Measurements from ENCODE around the gene NETO2.

The NETO2 gene

DNA sequence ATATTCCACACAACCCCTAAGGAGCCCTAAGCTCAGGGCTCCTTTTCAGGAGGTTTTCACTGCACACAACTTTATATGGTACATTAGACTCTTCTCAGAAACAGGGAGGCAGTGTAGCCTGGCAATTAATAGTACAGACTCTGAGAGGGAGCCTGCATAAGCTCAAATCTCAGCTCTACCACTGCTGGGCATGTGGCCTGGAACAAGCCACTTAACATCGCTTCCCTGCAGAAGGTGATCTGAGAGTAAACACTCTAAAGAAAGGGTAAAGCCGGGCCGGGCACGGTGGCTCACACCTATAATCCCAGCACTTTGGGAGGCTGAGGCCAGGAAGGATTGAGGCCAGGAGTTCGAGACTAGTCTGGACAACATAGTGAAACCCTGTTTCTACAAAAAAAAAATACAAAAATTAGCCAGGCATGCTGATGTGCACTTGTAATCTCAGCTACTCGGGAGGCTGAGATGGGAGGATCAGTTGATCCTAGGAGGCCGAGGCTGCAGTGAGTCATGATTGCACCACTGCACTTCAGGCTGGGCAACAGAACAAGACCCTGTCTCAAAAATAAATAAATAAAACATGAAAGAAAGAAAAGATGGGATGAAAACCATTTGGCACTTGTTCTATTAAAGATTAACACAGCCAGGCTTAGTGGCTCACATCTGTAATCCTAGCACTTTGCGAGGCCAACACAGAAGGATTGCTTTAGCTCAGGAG lies 99.6 kb downstream of the NETO2 start:
- no peak for DNase-seq

DNA sequence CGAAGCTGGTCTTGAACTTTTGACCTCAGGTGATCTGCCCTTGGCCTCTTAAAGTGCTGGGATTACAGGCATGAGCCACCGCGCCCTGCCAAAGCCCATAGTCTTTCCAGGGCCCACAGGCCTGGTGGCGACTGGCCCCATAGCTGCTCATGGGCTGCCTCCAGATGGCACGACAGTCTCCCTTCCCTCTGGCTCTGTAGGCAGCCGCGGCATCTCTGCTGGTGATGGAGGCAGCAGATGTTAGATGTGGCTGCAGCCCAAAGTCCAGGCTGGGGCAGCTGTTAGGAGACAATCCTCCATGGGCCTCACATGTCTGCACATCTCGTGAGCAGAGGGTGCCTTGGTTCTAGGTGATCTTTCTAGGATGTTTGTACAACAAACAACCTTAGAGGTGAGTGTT lies 100.5 kb downstream of the NETO2 start:
- no peak for DNase-seq

DNA sequence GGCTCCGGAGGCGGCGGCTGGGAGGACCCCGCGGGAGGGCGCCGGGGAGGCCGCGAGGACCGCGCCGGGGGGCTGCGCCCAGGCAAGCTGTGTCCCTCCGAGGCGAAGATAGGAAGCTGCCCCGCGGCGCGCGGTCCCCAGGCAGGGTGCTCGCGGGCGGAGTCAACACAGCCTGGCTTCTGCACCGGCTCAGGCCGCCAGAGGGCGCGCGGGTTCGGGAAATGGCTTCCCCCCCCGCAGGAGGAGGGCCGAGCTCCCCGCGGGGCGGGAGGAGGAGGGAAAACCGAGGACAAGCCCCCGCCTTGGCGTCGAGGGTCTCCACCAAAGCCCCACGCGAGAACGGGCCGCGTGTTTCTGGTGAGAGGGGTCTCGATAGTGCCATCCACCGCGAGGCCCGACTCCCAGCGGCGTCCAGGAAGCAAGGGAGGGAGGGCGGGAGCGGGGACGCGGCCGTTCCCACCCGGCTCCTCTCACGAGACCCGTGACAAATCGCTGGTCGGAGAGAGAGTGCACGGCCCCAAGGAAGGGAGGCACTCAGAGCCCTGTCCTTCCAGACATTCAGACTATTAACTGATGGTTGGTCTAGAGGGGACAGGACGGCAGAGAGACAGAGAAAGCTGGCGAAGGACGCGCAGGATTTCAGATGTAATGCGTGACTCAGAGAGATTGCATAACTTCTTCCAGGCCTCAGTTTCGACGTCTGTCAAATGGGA lies 105.8 kb downstream of the NETO2 start:
- peak; percentile 74 for DNase-seq

DNA sequence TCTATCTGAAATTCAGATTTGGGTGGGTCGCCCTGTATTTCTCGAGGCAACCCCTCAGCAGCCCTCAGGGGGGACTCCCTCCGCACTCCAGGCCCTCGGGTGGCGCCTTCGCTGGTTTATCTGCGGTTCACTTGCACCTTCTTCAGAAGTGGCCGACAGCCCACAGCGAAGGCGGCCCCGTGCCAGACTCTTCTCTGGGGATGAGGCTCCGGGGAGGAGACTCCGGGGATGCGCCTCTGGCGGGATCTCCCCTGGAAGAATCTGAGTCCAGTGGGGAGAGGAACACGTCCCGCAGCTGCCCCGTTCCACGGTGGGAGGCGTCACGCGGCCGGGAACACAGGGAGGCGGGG lies 106.4 kb downstream of the NETO2 start:
- peak; percentile 24 for DNase-seq

- no peak for DNase-seq
These were observed 107.5 kb downstream of the NETO2 start for GRCh38 chr16:47036201-47036600.

DNA sequence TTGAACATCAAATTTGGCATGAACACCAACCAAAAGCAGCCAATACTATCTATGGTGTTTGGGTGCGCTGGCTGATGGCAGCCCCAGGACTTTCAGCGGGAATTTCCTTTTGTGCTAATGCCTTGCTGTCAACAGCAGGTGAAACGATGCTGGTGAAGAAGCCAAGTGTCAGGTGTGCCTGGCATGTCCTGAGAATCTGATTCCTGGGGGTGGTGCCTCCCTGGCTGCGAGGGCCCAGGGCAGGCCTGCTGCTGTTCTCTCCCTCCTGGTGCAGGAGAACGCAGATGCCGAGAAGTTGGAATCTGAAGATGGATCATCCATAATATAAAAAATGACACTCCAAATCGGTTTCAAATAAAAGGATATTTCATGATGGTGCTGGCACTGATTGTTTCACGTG lies 108.3 kb downstream of the NETO2 start:
- no peak for DNase-seq

GRCh38 chr16:47034455-47034854 lies 109.3 kb downstream of the NETO2 start:
- no peak for DNase-seq

DNA sequence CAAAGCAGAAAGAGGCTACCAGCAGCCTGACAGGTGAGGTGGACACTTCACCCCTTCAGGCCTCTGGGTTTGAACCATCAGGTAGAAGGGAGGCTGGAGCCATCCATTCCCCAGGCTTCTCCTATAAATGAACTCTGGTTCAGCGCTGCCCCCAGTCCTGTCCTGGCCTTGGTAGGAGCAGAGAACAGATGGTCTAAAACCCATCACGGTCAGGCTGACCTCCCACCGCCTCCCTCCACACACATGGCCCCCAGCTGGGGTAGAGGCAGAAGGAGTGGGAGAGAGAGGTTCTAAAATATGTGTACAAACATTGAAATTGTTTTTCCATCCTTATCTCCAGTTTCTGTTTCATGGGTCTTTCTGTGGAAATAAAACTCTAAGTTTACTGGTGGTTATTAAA lies 110.6 kb downstream of the NETO2 start:
- no peak for DNase-seq

DNA sequence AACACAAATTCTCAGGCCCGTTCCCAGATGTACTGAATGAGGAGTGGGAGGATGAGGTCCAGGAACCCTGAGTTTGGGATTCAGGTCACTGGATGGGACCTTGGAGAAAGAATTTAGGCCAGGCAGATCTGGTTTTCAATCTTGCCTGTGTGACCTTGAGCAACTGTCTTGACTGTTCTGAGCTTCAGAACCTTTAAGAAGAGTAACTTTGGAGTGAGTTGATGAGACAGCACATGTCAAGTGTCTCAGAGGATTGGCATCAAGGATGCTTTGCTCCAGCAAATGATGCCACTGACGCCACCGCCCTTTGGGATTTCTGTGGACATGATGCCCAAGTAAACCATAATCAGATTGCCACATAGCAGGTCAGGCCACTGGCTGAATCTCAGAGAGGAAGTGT lies 114.0 kb downstream of the NETO2 start:
- DNase-seq = no peak

DNA sequence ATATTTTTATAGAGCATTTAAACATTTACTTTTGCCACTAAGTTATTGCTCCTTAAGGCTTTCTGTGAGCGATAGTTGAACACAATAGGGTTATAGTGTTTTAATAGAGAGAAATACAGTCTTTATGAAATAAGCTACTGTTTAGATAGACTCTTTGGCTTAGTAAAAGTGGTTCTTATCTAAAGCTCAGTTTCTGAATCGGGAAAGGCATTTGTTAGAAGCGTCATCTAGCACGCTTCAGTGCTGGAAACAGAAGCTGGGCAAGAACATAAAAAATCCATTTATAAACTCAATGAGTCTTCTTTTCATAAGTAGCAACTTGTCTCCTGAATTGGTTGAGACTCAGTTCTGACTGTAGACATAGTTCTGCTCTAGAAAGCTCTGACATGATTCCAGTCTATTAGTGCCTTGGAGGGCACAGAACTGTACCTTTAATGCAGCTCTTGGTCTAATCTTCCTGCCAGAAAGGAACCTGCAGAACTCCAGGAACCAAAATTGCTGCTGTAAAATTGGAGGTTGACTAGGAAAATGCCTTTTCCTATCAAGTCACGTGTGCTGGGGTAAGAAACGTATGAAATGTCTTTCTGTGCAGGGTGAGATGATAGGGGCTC lies 114.9 kb downstream of the NETO2 start:
- DNase-seq = no peak

Data from fibroblast of upper back skin (primary cell).